OCI-LY1 (cell line): ENCODE measurements around the gene ANO4.

ENCODE experiments used
- H2AFZ ChIP-seq: fragments of 200-600 bp; sonication (generic), shearing (Covaris generic); 2 replicates; pipeline ENCODE4 v1.6.0; 2014; ENCODE audit warnings: antibody characterized with exemption, mild to moderate bottlenecking, low read length
- H3F3A ChIP-seq: fragments of 200-600 bp; sonication (generic), shearing (Covaris generic); 2 replicates; pipeline ENCODE4 v1.6.0; 2014; ENCODE audit warnings: mild to moderate bottlenecking, antibody characterized with exemption, low read length, moderate library complexity; ENCODE audit not compliant: insufficient read depth
- H3K27ac ChIP-seq: fragments of 200-600 bp; sonication (generic); 2 replicates; pipeline ENCODE4 v1.5.1; 2014; ENCODE audit warnings: low read length, mixed run types, mild to moderate bottlenecking, low read depth; ENCODE audit not compliant: poor library complexity, severe bottlenecking
- H3K27me3 ChIP-seq: fragments of 200-600 bp; sonication (generic); 2 replicates; pipeline ENCODE4 v1.6.0; 2014; ENCODE audit warnings: antibody characterized with exemption, mild to moderate bottlenecking, low read length, moderate library complexity; ENCODE audit not compliant: insufficient read depth
- H3K36me3 ChIP-seq: fragments of 200-600 bp; sonication (generic); 2 replicates; pipeline ENCODE4 v1.6.1; 2014; ENCODE audit warnings: mild to moderate bottlenecking, antibody characterized with exemption, low read length, moderate library complexity, mixed read lengths; ENCODE audit not compliant: insufficient read depth
- H3K4me1 ChIP-seq: fragments of 200-600 bp; sonication (generic); 2 replicates; pipeline ENCODE4 v1.5.1; 2014; ENCODE audit warnings: mild to moderate bottlenecking, low read length, moderate library complexity; ENCODE audit not compliant: insufficient read depth, severe bottlenecking
- H3K4me2 ChIP-seq: fragments of 200-600 bp; sonication (generic), shearing (Covaris generic); 2 replicates; pipeline ENCODE4 v1.6.1; 2014; ENCODE audit warnings: low read length
- H3K4me3 ChIP-seq: fragments of 200-600 bp; sonication (generic); 2 replicates; pipeline ENCODE4 v1.5.1; 2014; ENCODE audit warnings: low read length, low read depth, mild to moderate bottlenecking, mixed read lengths; ENCODE audit not compliant: poor library complexity, severe bottlenecking
- H3K79me2 ChIP-seq: fragments of 200-600 bp; shearing (Covaris generic); 2 replicates; pipeline ENCODE4 v1.6.1; 2016; ENCODE audit warnings: mixed run types, low read length, mixed read lengths; ENCODE audit not compliant: insufficient read depth
- H3K9ac ChIP-seq: fragments of 200-600 bp; sonication (generic), shearing (Covaris generic); 2 replicates; pipeline ENCODE4 v1.6.1; 2014; ENCODE audit warnings: mild to moderate bottlenecking, low read length, mixed read lengths
- H3K9me2 ChIP-seq: fragments of 200-600 bp; sonication (generic), shearing (Covaris generic); 2 replicates; pipeline ENCODE4 v1.6.1; 2014; ENCODE audit warnings: low read depth, mild to moderate bottlenecking, low read length, mixed read lengths
- H3K9me3 ChIP-seq: fragments of 200-600 bp; shearing (Covaris generic); 2 replicates; pipeline ENCODE4 v1.6.1; 2014; ENCODE audit warnings: low read length, mixed read lengths
- H4K20me1 ChIP-seq: fragments of 200-600 bp; sonication (generic), shearing (Covaris generic); 2 replicates; pipeline ENCODE4 v1.6.0; 2016; ENCODE audit warnings: mild to moderate bottlenecking, low read length; ENCODE audit not compliant: insufficient read depth
- EZH2 ChIP-seq: fragments of 200-600 bp; sonication (generic), shearing (Covaris generic); IDR thresholded peaks from 2 replicates; pipeline ENCODE4 v1.8.0; 2017; ENCODE audit warnings: borderline replicate concordance, mixed run types, mild to moderate bottlenecking, antibody characterized with exemption, low read length, moderate library complexity, mixed read lengths
- TF ChIP-seq, protein P1 (sequence below): fragments of 200-600 bp; sonication (generic), shearing (Covaris generic); IDR thresholded peaks from 2 replicates; pipeline ENCODE4 v1.5.1; 2017; ENCODE audit warnings: mild to moderate bottlenecking, antibody characterized with exemption, low read length, moderate library complexity, mixed read lengths

ANO4 gene

DNA sequence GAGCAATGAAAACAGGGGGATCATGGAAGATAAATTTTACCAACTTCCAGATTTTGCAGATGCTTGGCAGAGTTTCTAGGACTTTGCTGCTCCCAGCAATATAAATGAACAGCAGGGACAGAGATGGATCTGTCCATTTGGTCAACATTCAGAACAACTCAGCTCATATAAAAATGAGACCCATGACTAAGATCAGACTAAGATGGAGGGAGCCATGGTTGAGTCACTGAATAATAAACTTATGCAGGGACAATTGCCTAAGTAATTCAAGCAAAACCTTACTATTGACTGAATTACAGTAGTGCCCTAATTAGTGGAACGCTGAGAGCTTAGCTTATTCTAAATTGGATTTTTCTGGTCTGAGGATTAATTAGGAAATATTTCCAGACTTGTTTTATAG lies 210.3 kb downstream of the ANO4 start:
- Histone ChIP-seq H3K4me2 (no peak overlapping the region), H3K9me2 (no peaks in the 10 kb centered on the region), H3K27me3 (no peaks in the 10 kb centered on the region), H3F3A (no peaks in the 10 kb centered on the region), H3K4me1 (no peaks in the 10 kb centered on the region), H4K20me1 (no peaks in the 10 kb centered on the region), H2AFZ (no peak overlapping the region), H3K36me3 (no peaks in the 10 kb centered on the region), H3K9me3 (peaks cover 14% of the 10 kb centered on the region), H3K79me2 (no peaks in the 10 kb centered on the region), H3K27ac (no peak overlapping the region), H3K4me3 (no peak overlapping the region), H3K9ac (no peak overlapping the region)
- TF ChIP-seq, protein P1, sequence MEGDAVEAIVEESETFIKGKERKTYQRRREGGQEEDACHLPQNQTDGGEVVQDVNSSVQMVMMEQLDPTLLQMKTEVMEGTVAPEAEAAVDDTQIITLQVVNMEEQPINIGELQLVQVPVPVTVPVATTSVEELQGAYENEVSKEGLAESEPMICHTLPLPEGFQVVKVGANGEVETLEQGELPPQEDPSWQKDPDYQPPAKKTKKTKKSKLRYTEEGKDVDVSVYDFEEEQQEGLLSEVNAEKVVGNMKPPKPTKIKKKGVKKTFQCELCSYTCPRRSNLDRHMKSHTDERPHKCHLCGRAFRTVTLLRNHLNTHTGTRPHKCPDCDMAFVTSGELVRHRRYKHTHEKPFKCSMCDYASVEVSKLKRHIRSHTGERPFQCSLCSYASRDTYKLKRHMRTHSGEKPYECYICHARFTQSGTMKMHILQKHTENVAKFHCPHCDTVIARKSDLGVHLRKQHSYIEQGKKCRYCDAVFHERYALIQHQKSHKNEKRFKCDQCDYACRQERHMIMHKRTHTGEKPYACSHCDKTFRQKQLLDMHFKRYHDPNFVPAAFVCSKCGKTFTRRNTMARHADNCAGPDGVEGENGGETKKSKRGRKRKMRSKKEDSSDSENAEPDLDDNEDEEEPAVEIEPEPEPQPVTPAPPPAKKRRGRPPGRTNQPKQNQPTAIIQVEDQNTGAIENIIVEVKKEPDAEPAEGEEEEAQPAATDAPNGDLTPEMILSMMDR: no peak
- no peak for TF ChIP-seq EZH2

DNA sequence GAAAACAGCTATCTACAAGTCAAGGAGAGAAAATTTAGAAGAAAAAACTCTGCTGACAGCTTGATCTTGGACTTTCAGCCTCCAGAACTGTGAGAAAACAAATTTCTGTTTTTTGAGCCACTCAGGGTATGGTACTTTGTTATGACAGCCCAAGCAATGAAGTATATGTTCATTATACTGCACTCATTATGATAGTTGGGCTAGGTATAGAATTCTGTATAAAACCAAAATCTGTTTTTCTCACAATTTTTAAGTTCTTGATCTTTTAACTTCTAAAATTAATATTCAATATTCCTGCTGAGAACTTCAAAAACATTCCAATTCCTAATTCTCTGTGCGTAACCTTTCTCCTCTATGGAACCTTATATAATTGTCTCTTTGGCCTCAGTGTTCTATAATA lies 214.7 kb downstream of the ANO4 start:
- Histone ChIP-seq H3F3A (no peaks in the 10 kb centered on the region), H3K9me2 (no peaks in the 10 kb centered on the region), H3K9me3 (peaks cover 19% of the 10 kb centered on the region), H4K20me1 (no peaks in the 10 kb centered on the region), H3K27ac (no peak overlapping the region), H3K27me3 (no peaks in the 10 kb centered on the region), H3K79me2 (no peaks in the 10 kb centered on the region), H3K4me1 (no peaks in the 10 kb centered on the region), H3K36me3 (no peaks in the 10 kb centered on the region), H3K4me2 (no peak overlapping the region), H3K9ac (no peak overlapping the region), H2AFZ (no peak overlapping the region), H3K4me3 (no peak overlapping the region)
- TF ChIP-seq, protein P1: no peak
- no peak for TF ChIP-seq EZH2

DNA sequence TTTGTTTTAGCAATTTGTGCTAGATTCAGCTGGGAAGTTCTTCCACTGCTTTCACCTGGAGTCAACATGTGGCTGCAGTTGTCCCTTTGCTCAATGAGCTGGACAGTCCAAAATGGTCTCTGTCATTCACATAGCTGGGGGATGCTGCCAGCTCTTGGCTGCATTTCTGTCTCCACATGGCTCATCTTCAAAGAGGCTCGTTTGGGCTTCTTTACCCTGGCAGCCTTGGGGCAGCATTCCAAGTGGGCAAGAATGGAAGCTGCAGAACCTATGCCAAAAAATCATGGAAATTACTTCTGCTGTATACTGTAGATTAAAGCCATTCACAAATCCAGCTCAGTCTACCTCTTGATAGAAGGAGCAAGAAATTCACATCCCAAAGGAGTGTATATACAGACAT lies 216.3 kb downstream of the ANO4 start:
- Histone ChIP-seq H3K4me2 (no peak overlapping the region), H3K9me3 (peaks cover 19% of the 10 kb centered on the region), H4K20me1 (no peaks in the 10 kb centered on the region), H3F3A (no peaks in the 10 kb centered on the region), H3K4me3 (no peak overlapping the region), H3K27ac (no peak overlapping the region), H3K27me3 (no peaks in the 10 kb centered on the region), H3K79me2 (no peaks in the 10 kb centered on the region), H3K9me2 (no peaks in the 10 kb centered on the region), H3K4me1 (no peaks in the 10 kb centered on the region), H3K36me3 (no peaks in the 10 kb centered on the region), H2AFZ (no peak overlapping the region), H3K9ac (no peak overlapping the region)
- TF ChIP-seq, protein P1: no peak
- TF ChIP-seq EZH2: no peak
